ENCODE measurements around the gene NFASC. TPM values are rescaled to one million over a fixed set of nuclear protein-coding genes. Genes with fewer than 3 reads are reported as not detected.

Gene NFASC
- polyA plus RNA-seq, 1 donor = 1.1 TPM

GRCh38 chr1:205003358-205004131, 132.9 kb downstream of the NFASC start:
- DNase-seq (ENCODE audit: low read depth) = no peak

DNA sequence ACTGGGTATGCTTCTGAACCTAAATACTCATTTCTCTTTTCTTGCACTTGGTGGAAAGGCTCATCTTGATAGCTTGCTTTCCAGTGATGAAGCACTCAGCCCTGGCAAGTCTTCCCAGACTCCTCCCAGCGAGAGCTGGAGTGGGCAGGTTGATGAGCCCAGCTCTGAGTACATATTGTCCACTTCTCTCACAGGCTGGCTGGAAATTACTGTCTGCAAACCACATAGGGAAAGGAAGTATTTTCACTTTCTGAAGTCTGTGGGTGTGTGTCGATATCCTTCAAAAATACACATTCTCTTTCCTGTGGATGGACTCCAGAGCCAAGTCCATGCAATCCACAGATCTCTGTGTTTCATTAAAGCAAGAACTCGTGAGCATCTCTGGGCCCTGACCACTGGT, 133.7 kb downstream of the NFASC start:
- DNase-seq (ENCODE audit: low read depth) = no peak

DNA sequence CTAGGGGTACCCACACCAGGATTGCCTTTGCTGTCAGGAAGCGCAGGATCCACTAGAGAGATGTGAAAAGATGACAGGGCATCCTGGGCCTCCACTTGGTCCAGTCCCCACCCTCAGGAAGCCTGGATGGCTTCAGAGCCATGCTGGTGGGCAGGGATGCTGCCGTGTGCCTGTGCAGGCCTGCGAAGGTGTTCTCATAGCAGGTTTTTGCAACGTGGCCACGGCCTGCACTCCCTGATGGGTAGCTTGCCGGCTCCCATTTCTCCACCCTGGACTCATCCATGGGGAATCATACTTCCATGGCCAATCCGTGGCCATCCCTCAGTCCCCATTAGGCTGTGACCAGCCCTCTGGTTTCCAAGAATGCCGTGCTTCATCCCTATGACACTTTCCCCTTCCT, 138.2 kb downstream of the NFASC start:
- no peak for DNase-seq (ENCODE audit: low read depth)

DNA sequence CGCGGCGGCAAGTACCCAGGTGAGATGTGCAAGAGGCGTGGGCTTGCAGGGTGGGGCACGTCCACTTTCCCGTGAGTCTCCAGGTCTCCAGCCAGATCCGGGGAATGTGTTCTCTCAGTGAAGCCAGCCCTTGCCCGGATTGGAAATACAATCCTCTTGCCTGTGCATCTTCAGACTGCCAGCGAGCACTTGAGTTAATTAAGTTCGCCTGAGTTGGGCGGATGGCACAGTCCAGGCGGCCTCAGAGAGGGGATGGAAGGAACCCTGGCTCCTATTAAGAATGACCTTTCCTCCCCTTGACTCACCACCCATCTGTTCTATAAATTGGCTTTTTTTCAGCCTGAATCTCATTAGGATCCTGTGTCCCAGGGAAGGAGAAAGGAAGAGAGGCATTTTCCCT, 139.0 kb downstream of the NFASC start:
- DNase-seq (ENCODE audit: low read depth) = no peak

- DNase-seq (ENCODE audit: low read depth) = no peak
Observed at GRCh38 chr1:205012391-205013140, 141.9 kb downstream of the NFASC start.

- no peak for DNase-seq (ENCODE audit: low read depth)
Observed at GRCh38 chr1:205013683-205014367, 143.2 kb downstream of the NFASC start.

DNA sequence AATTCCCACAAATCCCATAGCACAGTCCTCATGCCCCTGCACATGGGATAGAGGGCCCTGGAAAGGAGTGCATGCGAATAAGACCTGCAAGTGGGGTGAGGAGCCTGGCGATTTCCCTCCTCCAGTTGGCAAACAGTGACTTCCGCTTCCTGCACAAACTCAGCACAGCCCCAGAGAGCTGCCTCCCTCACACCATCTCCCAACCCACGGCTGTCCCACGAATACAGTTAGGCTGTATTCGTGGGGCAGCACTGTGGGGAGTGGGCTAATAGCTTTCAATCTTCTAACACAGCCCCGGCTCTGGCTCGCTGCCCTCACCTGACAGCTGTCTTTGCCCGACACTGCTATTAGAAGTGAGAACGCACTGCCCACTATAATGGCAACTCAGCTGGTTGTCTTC, 144.1 kb downstream of the NFASC start:
- no peak for DNase-seq (ENCODE audit: low read depth)

GRCh38 chr1:205015241-205015640, 144.6 kb downstream of the NFASC start:
- no peak for DNase-seq (ENCODE audit: low read depth)

- DNase-seq (ENCODE audit: low read depth) = no peak
Observed at GRCh38 chr1:205016075-205016474, 145.4 kb downstream of the NFASC start.

GRCh38 chr1:205016584-205016983, 145.9 kb downstream of the NFASC start:
- DNase-seq (ENCODE audit: low read depth) = no peak

DNA sequence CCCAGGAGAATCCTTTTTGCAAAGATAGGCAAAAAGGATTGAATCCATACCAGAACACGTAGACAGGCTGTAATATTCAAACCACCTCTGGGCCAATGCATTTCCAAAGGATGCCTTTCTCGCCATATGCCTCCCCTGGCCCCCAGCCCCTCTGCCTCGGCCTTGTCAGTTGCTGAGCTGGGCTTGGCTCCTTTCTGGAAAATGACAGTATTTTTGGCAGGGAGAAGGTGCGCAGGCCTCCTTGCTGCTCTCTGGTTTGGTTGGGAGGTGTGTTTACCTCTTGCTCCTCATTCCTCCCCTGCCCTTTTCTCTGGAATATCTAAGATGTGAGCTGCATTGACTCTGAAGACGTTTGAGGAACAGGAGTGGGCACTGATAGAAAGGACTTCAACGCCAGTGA, 146.3 kb downstream of the NFASC start:
- no peak for DNase-seq (ENCODE audit: low read depth)

- no peak for DNase-seq (ENCODE audit: low read depth)
Observed at GRCh38 chr1:205017766-205018165, 147.1 kb downstream of the NFASC start.

- no peak for DNase-seq (ENCODE audit: low read depth)
Observed at GRCh38 chr1:205018381-205018780, 147.7 kb downstream of the NFASC start.

- DNase-seq (ENCODE audit: low read depth) = no peak
Observed at GRCh38 chr1:205020466-205020865, 149.8 kb downstream of the NFASC start.

DNA sequence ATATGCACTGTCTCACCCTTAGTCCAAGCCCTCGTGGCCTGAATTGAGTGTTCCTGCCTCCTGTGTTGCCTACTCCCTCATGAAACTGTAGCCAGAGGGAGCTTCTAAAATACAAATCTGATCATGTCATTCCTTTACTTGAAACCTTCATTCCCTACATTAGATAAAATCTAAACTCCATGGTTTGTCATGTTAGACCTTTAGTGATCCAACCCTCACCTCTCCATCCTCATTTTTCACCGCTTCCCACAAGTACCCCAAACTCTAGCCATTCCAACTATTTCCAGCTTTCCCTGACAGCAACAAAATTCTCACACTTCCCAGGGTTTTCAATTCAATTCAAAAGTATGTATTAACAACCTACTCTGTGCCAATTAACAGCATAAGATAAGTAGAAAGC, 154.0 kb downstream of the NFASC start:
- DNase-seq (ENCODE audit: low read depth) = no peak

DNA sequence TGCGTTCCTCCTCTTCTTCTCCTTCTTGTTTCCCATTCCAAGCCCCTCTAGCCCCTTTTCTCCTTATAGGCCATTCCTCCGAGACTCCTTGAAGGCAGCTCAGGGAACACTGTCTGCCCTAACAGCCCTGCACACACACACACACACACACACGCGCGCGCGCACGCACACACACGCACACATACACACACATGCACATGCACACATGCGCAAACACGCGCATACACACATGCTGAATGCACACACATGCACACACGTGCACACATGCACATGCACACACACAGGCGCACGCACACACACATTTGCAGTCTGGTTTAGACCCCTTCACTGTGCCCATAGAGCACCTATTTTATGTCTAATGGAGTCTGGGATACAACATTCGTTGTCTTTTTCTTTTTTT, 154.6 kb downstream of the NFASC start:
- no peak for DNase-seq (ENCODE audit: low read depth)

- no peak for DNase-seq (ENCODE audit: low read depth)
Observed at GRCh38 chr1:205026181-205026580, 155.5 kb downstream of the NFASC start.

DNA sequence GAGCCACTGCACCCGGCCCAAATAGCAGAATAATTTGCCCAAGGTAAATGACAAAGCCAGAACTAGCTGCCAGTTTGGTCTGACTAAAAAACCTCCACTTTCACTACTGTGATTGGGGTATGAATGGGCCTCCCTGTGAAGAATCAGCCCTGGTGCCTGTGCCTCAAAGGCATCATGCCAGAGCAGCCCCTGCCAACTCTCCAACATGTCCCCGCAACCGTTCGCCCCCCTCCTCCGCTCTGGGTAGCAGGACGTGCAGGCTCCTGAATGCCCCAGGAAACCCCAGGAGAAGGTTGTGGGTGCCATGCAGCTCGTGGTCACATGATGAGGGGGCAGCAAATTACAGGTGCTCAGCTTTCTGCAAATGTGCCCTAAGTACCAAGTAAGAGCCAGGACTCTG, 157.7 kb downstream of the NFASC start:
- no peak for DNase-seq (ENCODE audit: low read depth)

DNA sequence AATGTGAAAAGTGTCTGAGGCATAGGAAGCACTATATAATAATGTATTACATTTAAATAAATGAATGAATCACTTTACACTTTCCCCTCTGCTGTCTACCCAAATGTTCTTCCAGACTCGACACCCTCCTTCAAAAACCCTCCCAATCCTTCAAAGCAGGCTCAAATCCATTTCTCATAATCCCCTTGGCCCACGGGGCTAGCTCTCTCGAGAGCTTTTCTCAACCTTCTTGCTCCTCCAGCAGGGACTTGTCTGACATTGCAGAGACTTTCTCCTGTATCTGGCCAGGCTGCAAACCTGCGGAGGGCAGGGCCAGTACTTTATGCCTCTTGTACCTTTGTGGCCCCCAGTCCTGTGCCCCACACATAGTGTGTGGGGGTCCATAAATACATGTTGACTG, 158.3 kb downstream of the NFASC start:
- DNase-seq (ENCODE audit: low read depth) = no peak

DNA sequence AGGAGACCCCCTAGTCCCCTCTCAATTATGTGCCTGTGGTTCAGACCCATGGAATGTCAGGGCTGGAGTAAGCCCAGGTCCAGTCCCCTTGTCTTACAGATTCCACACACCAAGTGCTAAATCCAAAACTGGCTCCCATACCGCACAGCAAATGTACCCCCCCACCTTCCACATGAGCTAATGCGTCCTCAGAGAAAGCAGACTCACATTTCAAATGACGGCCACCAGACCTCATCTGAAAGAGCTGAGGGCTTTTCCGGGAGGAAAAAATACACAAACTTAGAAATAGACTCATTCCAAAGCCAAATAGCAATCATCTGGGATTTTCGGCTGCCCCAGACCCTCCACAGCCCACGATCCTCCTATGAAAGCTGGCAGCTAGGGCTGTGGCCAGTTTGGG, 159.6 kb downstream of the NFASC start:
- no peak for DNase-seq (ENCODE audit: low read depth)

- DNase-seq (ENCODE audit: low read depth) = no peak
Observed at GRCh38 chr1:205030896-205031295, 160.2 kb downstream of the NFASC start.

DNA sequence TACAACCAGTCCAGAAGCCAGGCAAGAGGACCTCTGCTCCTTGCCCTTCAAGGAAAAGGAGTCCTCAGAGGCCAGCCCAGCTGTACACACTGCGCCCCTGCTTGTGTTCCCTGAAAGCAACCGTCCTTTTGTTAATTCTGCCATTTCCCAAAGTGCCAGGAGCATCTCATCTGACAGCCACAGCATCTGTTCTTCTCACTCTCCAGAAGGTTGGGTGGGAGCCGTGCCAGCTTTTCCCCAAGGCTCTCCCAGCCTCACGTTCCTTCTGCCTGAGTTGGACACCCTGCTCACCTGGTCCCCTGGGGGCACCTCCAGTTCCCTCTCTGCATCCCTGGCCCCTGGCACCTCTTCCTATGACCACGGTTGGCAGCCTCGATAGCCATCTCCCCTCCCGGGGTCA, 161.8 kb downstream of the NFASC start:
- no peak for DNase-seq (ENCODE audit: low read depth)

DNA sequence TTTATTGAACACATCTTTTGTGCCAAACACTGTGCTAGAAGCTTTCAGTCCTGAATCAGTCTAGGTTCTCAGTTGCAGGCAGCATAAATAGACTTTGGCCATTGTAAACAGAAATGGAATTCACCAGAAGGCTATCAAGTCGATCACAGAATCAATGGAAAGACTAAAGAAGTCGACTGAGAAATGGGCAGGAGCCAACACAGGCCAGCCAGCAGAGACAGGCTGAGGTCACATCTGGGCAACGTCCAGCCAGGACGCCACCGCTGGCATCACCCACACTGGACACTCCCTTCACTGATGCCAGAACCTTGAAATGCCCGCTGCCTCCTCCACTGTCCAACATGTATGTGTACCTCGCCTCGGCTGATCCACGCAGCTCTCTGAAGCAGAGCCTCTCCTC, 166.9 kb downstream of the NFASC start:
- no peak for DNase-seq (ENCODE audit: low read depth)

Data from forelimb muscle (tissue), 1 donor.